ENCODE measurements around the gene ENTHD1. TPM values are rescaled to one million over a fixed set of nuclear protein-coding genes. Genes with fewer than 3 reads are reported as not detected.

ENTHD1 gene
- total RNA-seq, 2 experiments from 2014 or later = not detected

- no peaks in the 10 kb centered on the region for H4K20me1 ChIP-seq (ENCODE audit: insufficient read depth, low read length)
- DNase-seq (ENCODE audit: low spot score) = no peak
- intact Hi-C loops (cut with micrococcal nuclease; ENCODE audit: unreplicated experiment) = no loop called here
- no peaks in the 10 kb centered on the region for H3K9me3 ChIP-seq (ENCODE audit: low read length)
- no peaks in the 10 kb centered on the region for H3K9me2 ChIP-seq (ENCODE audit: insufficient read depth, low read length)
- TF ChIP-seq EZH2phosphoT487 (IDR thresholded peaks at IDR 0.05; ENCODE audit: borderline replicate concordance, low read depth, low read length) = no peak
- H3K27ac ChIP-seq (ENCODE audit: low read depth, low read length, poor library complexity, severe bottlenecking) = no peak overlapping the region
- no peaks in the 10 kb centered on the region for H3K36me3 ChIP-seq (ENCODE audit: insufficient read depth, low read length)
- H3K4me2 ChIP-seq (ENCODE audit: low read length) = no peak overlapping the region
- POLR2A ChIA-PET = no interaction called here
- CTCF ChIA-PET (ENCODE audit: unreplicated experiment) = interaction anchor here (0.6 kb wide), 1 partner anchor 141 kb away, joined by 5 read pairs; no protein-coding TSS in a partner anchor
- H3K4me1 ChIP-seq (ENCODE audit: insufficient read depth, low read length, poor library complexity, severe bottlenecking) = no peaks in the 10 kb centered on the region
- H2AFZ ChIP-seq (ENCODE audit: low read length) = no peak overlapping the region
- no TSS peak for BruUV-seq (replicated peaks)
- H3K4me3 ChIP-seq (ENCODE audit: low read depth, low read length, poor library complexity, severe bottlenecking) = no peak overlapping the region
- no peaks in the 10 kb centered on the region for H3K79me2 ChIP-seq (ENCODE audit: insufficient read depth, low read depth, low read length)
Observed at GRCh38 chr22:39699631-39700360, 193.8 kb downstream of the ENTHD1 start.

DNA sequence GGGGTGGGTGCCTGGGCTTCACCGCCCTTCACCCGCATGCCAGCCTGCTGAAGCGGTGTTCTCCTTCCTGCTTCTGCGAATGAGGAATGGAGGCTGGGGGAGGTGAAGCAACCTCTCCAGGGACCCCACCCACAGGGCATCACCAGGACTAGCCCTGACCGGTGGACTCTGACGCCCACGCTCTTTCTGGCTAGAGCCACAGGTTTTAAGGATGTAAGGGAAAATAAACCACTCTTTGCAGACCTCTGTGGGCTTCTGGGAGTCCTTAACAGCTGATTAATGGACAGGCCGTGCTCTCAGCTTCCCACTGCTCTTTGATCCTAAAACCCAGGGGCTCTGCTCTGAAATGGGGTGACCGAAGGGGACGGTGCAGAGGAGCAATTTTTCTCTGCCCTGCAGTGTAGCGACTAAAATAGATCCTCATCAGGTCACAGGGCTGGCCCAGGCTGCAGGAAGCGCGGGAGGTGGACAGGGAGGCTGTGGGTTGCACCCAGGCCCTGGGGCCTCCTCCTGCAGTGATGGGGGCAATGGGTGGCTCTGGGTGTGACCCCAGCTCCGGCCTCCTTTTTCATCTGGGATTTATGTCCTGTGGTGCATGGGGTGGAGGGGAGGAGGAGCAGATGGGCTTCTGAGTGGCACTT, 195.7 kb downstream of the ENTHD1 start:
- no TSS peak for BruUV-seq (replicated peaks)
- no peak for DNase-seq (ENCODE audit: low spot score)
- H3K4me3 ChIP-seq (ENCODE audit: low read depth, low read length, poor library complexity, severe bottlenecking) = no peak overlapping the region
- no peaks in the 10 kb centered on the region for H3K36me3 ChIP-seq (ENCODE audit: insufficient read depth, low read length)
- ChIA-PET POLR2A (interaction anchor here (0.6 kb wide), 1 partner anchor 10 kb away, joined by 3 read pairs; no protein-coding TSS in a partner anchor), CTCF (ENCODE audit: unreplicated experiment) (no interaction called here)
- H3K79me2 ChIP-seq (ENCODE audit: insufficient read depth, low read depth, low read length) = no peaks in the 10 kb centered on the region
- no peak overlapping the region for H3K4me2 ChIP-seq (ENCODE audit: low read length)
- intact Hi-C loops (cut with micrococcal nuclease; ENCODE audit: unreplicated experiment) = no loop called here
- no peak overlapping the region for H3K27ac ChIP-seq (ENCODE audit: low read depth, low read length, poor library complexity, severe bottlenecking)
- no peaks in the 10 kb centered on the region for H3K9me2 ChIP-seq (ENCODE audit: insufficient read depth, low read length)
- no peaks in the 10 kb centered on the region for H3K9me3 ChIP-seq (ENCODE audit: low read length)
- no peak for TF ChIP-seq EZH2phosphoT487 (IDR thresholded peaks at IDR 0.05; ENCODE audit: borderline replicate concordance, low read depth, low read length)
- TF ChIP-seq, protein P1, sequence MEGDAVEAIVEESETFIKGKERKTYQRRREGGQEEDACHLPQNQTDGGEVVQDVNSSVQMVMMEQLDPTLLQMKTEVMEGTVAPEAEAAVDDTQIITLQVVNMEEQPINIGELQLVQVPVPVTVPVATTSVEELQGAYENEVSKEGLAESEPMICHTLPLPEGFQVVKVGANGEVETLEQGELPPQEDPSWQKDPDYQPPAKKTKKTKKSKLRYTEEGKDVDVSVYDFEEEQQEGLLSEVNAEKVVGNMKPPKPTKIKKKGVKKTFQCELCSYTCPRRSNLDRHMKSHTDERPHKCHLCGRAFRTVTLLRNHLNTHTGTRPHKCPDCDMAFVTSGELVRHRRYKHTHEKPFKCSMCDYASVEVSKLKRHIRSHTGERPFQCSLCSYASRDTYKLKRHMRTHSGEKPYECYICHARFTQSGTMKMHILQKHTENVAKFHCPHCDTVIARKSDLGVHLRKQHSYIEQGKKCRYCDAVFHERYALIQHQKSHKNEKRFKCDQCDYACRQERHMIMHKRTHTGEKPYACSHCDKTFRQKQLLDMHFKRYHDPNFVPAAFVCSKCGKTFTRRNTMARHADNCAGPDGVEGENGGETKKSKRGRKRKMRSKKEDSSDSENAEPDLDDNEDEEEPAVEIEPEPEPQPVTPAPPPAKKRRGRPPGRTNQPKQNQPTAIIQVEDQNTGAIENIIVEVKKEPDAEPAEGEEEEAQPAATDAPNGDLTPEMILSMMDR (conservative IDR thresholded peaks at IDR 0.05; ENCODE audit: low read length) = no peak
- H3K4me1 ChIP-seq (ENCODE audit: insufficient read depth, low read length, poor library complexity, severe bottlenecking) = no peaks in the 10 kb centered on the region
- H4K20me1 ChIP-seq (ENCODE audit: insufficient read depth, low read length) = no peaks in the 10 kb centered on the region
- no peak overlapping the region for H2AFZ ChIP-seq (ENCODE audit: low read length)

DNA sequence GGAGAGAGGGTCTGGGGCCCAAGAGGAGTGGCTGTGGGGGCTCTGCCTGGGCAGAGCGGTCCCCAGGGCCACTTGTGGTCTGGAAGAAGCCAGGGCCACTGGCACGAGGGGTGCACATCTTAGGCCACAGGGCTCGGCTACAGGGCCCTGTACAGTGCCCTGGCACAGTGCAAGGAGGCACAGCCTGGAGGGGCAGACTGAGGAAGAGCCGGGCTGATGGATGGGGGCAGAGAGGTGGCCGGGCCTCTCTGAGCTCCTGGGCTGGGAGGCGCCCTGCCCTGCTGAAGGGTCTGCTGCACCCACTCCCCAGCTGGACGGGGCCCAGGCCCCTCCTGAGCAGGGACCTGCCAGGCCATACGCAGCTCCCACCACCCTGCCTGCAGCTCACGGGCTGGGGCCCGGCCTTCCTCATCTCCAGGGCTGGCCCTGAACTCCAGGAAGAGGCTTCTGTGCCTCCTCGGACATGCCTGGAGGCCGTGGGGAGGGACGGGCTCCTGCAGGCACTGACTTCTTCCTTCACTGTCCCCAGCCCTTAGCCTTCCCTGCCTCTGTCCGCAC, 199.5 kb downstream of the ENTHD1 start:
- intact Hi-C loops (cut with micrococcal nuclease; ENCODE audit: unreplicated experiment) = no loop called here
- TF ChIP-seq EZH2phosphoT487 (IDR thresholded peaks at IDR 0.05; ENCODE audit: borderline replicate concordance, low read depth, low read length) = no peak
- TF ChIP-seq, protein P1 (conservative IDR thresholded peaks at IDR 0.05; ENCODE audit: low read length) = no peak
- BruUV-seq (replicated peaks) = no TSS peak
- Histone ChIP-seq H3K9me3 (ENCODE audit: low read length) (no peaks in the 10 kb centered on the region), H3K9me2 (ENCODE audit: insufficient read depth, low read length) (no peaks in the 10 kb centered on the region), H3K4me2 (ENCODE audit: low read length) (no peak overlapping the region), H3K79me2 (ENCODE audit: insufficient read depth, low read depth, low read length) (no peaks in the 10 kb centered on the region), H4K20me1 (ENCODE audit: insufficient read depth, low read length) (no peaks in the 10 kb centered on the region), H3K27ac (ENCODE audit: low read depth, low read length, poor library complexity, severe bottlenecking) (no peak overlapping the region), H2AFZ (ENCODE audit: low read length) (no peak overlapping the region), H3K36me3 (ENCODE audit: insufficient read depth, low read length) (no peaks in the 10 kb centered on the region), H3K4me3 (ENCODE audit: low read depth, low read length, poor library complexity, severe bottlenecking) (no peak overlapping the region), H3K4me1 (ENCODE audit: insufficient read depth, low read length, poor library complexity, severe bottlenecking) (no peaks in the 10 kb centered on the region)
- DNase-seq (ENCODE audit: low spot score) = no peak
- CTCF ChIA-PET (ENCODE audit: unreplicated experiment) = no interaction called here
- POLR2A ChIA-PET = no interaction called here

Small RNA genes within 50 kb of the gene (small RNA-seq; reads per million reads assigned to genes)
- gene RN7SKP210 = not detected

Other genes with a start within 250 kb of the ENTHD1 start
- gene GRAP2, start 7.3 kb upstream of the ENTHD1 start, total RNA-seq (2014; rRNA removed; shearing (Covaris generic)) = 0.08 TPM in 1 of 2 replicates, not detected in the other
- not detected in 2 replicates for gene GRAP2, start 7.3 kb upstream of the ENTHD1 start, total RNA-seq (2022)
- not detected in 2 replicates for gene TMA7B, start 66.6 kb upstream of the ENTHD1 start, total RNA-seq (2014; rRNA removed; shearing (Covaris generic))
- not detected in 2 replicates for gene TMA7B, start 66.6 kb upstream of the ENTHD1 start, total RNA-seq (2022)
- not detected in 2 replicates for gene FAM83F, start 101.2 kb upstream of the ENTHD1 start, total RNA-seq (2014; rRNA removed; shearing (Covaris generic))
- not detected in 2 replicates for gene FAM83F, start 101.2 kb upstream of the ENTHD1 start, total RNA-seq (2022)